Activated B cell treated with CpG ODN at 0.5 μM for 24 hours (primary cell): Measurements from ENCODE around the gene CRHR2. TPM values are rescaled to one million over a fixed set of nuclear protein-coding genes. Genes with fewer than 3 reads are reported as not detected.

ENCODE experiments used
- ATAC-seq: fragments of 200-7000 bp; cut with Tn5 transposase; one replicate; pipeline ENCODE4 v1.10.0; 2021; ENCODE audit warnings: low read depth, mild to moderate bottlenecking, moderate library complexity
- CTCF ChIA-PET: fragments of 350-600 bp; sonication (Branson Sonifier 250); formaldehyde crosslinking; loops from one replicate; lab custom pipeline; 2021; ENCODE audit warnings: antibody characterized with exemption; lab: Charles Lee
- POLR2A ChIA-PET: fragments of 350-600 bp; sonication (Branson Sonifier 250); formaldehyde crosslinking; loops from one replicate; lab custom pipeline; 2021; ENCODE audit warnings: antibody characterized with exemption; lab: Charles Lee
- DNase-seq: peaks from one replicate; pipeline ENCODE4 v3.0.0; 2022
- H3K27ac Mint-ChIP-seq: one replicate; pipeline ENCODE4 v1.8.0; 2020; ENCODE audit warnings: mixed read lengths
- H3K27me3 Mint-ChIP-seq: one replicate; pipeline ENCODE4 v1.8.0; 2021; ENCODE audit warnings: mixed read lengths
- H3K36me3 Mint-ChIP-seq: one replicate; pipeline ENCODE4 v1.8.0; 2021; ENCODE audit warnings: low read depth, mixed read lengths
- H3K4me1 Mint-ChIP-seq: one replicate; pipeline ENCODE4 v1.8.0; 2021; ENCODE audit warnings: mixed read lengths
- H3K4me3 Mint-ChIP-seq: one replicate; pipeline ENCODE4 v1.8.0; 2020; ENCODE audit warnings: mild to moderate bottlenecking, mixed read lengths
- H3K9me3 Mint-ChIP-seq: one replicate; pipeline ENCODE4 v1.8.0; 2020; ENCODE audit warnings: mixed read lengths
- intact Hi-C: fragments of 100-400 bp; cut with micrococcal nuclease; formaldehyde crosslinking; loops from one replicate; pipeline ENCODE4 v1.15.1; 2024
- total RNA-seq: library from RNA; stranded (reverse); gene quantifications from 2 replicates; pipeline ENCODE4 v1.2.3, GENCODE V29; 2022
- TF ChIP-seq, protein P1 (sequence below): fragments of 200-600 bp; IDR thresholded peaks from one replicate; pipeline ENCODE4 v1.8.0; 2022; ENCODE audit warnings: antibody characterized with exemption, mild to moderate bottlenecking

The CRHR2 gene
- total RNA-seq, 1 donor from 2014 or later: not detected

DNA sequence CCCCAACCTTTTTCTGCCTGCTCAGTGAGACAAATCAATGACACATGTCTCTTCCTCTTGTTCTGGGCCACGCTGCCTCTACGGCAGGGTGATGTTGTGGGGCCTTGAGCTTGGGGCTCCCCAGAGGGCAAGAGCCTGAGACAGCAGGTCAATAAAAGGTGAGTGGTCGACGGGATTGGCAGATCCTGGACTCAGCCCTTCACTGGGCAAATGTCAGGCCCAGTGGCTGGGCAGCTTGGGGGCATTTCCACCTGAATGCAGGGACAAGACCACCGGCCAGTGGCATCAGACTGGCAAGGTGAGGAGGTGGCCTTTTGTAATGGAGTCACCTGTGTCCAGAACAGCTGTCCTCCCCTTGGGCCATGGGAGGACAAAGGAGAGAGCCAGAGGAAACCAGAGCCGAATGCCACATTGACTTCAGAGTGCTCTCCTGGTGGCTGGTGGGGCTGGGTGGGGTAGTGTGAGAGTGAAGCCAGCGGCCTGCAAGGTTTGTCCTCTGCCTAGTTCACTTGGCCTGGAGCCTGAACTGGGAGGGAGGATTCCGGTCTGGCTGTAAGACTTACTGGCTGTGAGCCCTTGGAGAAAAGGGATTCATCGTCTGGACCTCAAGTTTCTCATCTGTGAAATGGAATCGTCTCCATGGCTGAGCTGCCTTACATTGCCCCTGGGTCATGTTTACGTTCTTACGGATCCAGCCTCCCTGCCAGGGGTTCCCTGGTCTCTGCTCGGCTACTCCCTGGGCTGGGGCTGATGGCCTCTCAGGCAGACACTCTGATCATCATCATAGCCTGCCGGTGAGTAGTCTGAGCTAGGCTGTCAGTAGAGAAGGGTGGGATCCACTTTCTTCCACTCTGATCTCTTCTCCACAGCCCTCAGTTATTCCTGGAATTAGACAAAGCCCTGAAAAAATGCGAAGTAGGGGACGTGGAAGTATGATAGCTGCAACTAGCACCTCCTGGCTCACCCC lies 25.4 kb upstream of the CRHR2 start:
- Mint-ChIP-seq H3K4me3 (no peak overlapping the region), H3K9me3 (no peaks in the 10 kb centered on the region), H3K36me3 (no peaks in the 10 kb centered on the region), H3K27ac (no peak overlapping the region), H3K4me1 (no peaks in the 10 kb centered on the region), H3K27me3 (peaks cover 10% of the 10 kb centered on the region)
- TF ChIP-seq, protein P1, sequence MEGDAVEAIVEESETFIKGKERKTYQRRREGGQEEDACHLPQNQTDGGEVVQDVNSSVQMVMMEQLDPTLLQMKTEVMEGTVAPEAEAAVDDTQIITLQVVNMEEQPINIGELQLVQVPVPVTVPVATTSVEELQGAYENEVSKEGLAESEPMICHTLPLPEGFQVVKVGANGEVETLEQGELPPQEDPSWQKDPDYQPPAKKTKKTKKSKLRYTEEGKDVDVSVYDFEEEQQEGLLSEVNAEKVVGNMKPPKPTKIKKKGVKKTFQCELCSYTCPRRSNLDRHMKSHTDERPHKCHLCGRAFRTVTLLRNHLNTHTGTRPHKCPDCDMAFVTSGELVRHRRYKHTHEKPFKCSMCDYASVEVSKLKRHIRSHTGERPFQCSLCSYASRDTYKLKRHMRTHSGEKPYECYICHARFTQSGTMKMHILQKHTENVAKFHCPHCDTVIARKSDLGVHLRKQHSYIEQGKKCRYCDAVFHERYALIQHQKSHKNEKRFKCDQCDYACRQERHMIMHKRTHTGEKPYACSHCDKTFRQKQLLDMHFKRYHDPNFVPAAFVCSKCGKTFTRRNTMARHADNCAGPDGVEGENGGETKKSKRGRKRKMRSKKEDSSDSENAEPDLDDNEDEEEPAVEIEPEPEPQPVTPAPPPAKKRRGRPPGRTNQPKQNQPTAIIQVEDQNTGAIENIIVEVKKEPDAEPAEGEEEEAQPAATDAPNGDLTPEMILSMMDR: no peak
- ChIA-PET CTCF (interaction anchor here (0.6 kb wide), 1 partner anchor 33 kb away, joined by 3 read pairs; no protein-coding TSS in a partner anchor), POLR2A (no interaction called here)
- intact Hi-C loops: no loop called here
- ATAC-seq (no peak), DNase-seq (no peak)

DNA sequence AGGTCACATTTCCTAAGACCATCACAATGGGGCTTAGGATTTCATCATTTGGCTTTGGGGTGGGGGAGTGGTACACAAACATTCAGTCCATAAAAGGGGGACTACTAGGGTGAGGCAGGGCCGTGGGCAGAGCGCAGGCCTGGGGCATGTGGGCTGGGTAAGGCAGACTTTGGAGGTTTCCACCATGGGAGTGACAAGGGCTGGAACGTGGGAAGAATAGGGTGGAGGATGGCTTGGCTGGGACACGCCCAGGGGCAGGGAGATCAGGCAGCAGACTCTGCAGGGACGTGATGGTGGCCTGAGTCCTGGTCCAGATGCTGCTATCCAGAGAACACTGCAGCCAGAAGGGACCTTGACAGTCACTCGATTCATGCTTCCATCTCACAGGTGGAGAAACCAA lies 24.7 kb upstream of the CRHR2 start:
- TF ChIP-seq, protein P1: no peak
- H3K27me3 Mint-ChIP-seq: peaks cover 10% of the 10 kb centered on the region
- H3K4me1 Mint-ChIP-seq: no peaks in the 10 kb centered on the region
- no peaks in the 10 kb centered on the region for H3K36me3 Mint-ChIP-seq
- no peak overlapping the region for H3K27ac Mint-ChIP-seq
- H3K4me3 Mint-ChIP-seq: no peak overlapping the region
- ChIA-PET CTCF (no interaction called here), POLR2A (no interaction called here)
- no peak for ATAC-seq
- intact Hi-C loops: no loop called here
- DNase-seq: no peak
- H3K9me3 Mint-ChIP-seq: no peaks in the 10 kb centered on the region

DNA sequence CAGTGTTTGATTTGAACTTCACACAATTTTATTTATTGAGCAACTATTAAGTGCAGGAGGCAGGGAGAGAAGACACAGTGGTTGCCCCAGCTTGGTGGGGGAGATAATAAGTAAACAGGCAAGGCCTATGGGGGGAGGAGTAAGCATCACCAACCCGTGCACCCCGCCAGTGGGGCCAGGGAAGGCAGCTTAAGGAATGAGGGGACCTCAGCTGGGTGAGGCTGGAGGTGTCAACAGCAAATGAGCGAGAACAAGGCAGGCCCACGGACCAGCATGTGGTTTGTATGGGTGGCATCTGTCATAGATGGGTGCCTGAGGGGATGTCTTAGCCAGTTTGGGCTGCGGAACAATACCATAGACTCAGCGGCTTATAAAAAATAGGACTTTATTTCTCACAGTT lies 24.1 kb upstream of the CRHR2 start:
- Mint-ChIP-seq H3K4me1 (no peaks in the 10 kb centered on the region), H3K27ac (no peak overlapping the region), H3K27me3 (peaks cover 10% of the 10 kb centered on the region), H3K36me3 (no peaks in the 10 kb centered on the region), H3K4me3 (no peak overlapping the region), H3K9me3 (no peaks in the 10 kb centered on the region)
- CTCF ChIA-PET: no interaction called here
- ATAC-seq (no peak), DNase-seq (no peak)
- POLR2A ChIA-PET: no interaction called here
- intact Hi-C loops: no loop called here
- TF ChIP-seq, protein P1: no peak

DNA sequence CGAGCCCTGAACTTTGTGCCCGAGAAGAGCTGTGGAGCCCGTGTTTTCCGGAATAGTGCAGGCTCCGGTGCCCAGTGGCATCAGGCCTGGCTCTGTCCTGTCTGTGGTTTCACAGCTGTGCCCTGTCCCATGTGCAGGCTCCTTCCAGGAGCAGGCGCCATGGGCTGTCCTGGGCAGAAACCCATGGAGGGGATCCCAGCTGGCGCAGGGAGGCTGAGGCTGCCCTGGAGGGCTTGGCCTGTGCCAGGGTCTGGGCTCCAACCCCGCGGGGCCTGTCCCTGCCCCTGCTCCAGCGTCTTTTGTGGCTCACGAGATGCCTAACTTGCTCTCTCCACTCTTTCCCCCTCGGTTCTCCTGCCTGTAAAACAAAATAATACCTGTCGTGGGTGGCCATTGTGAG lies 23.3 kb upstream of the CRHR2 start:
- Mint-ChIP-seq H3K4me3 (no peak overlapping the region), H3K9me3 (no peaks in the 10 kb centered on the region), H3K36me3 (no peaks in the 10 kb centered on the region), H3K27ac (no peak overlapping the region), H3K27me3 (peaks cover 10% of the 10 kb centered on the region), H3K4me1 (no peaks in the 10 kb centered on the region)
- intact Hi-C loops: no loop called here
- POLR2A ChIA-PET: no interaction called here
- DNase-seq (no peak), ATAC-seq (no peak)
- TF ChIP-seq, protein P1: no peak
- CTCF ChIA-PET: no interaction called here

DNA sequence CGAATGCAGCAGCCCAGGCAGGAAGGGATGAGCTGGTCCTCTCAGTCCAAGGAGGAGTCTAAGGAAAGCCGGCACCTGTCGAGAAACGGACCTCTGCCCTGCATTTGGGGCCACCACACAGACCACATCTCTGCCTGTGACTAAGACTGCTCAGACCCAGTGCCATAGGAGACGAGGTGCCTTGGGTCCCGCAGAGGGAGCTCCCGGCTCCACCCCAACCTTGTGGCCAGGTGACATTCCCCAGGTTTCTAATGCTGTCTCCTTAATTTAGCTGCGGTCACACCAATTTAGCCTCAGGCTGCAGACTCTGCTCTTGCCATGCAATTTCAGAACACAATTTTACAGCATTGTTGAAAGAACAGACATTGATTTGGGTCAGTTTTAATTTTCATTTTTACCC lies 22.8 kb upstream of the CRHR2 start:
- CTCF ChIA-PET: no interaction called here
- Mint-ChIP-seq H3K27me3 (peaks cover 9% of the 10 kb centered on the region), H3K9me3 (no peaks in the 10 kb centered on the region), H3K36me3 (no peaks in the 10 kb centered on the region), H3K4me3 (no peak overlapping the region), H3K4me1 (no peaks in the 10 kb centered on the region), H3K27ac (no peak overlapping the region)
- POLR2A ChIA-PET: no interaction called here
- DNase-seq: no peak
- intact Hi-C loops: no loop called here
- TF ChIP-seq, protein P1: no peak
- no peak for ATAC-seq
